Prostate gland (tissue), 2 donors: ENCODE results near the gene NCK1. TPM values are rescaled to one million over a fixed set of nuclear protein-coding genes. Genes with fewer than 3 reads are reported as not detected.

Experiments used
- DNase-seq: peaks from one replicate; pipeline ENCODE4 v3.0.0-alpha.2; 2019; ENCODE audit warnings: low spot score
- H3K27ac ChIP-seq, 2 donors: fragments of 200-600 bp; sonication (generic); 2 replicates each; pipeline ENCODE4 v1.5.1; 2017 to 2019
- H3K27me3 ChIP-seq: fragments of 200-600 bp; sonication (generic); replicated peaks from 2 replicates; pipeline ENCODE4 v1.5.1; 2019; ENCODE audit not compliant: insufficient read depth
- H3K36me3 ChIP-seq, 2 donors: fragments of 200-600 bp; sonication (generic); 1 replicate in 1 of 2; 2 replicates in 1 of 2; pipeline versions ENCODE4 v1.5.1 to v1.8.1; 2017 to 2019
- H3K4me1 ChIP-seq: fragments of 200-600 bp; sonication (generic); replicated peaks from 2 replicates; pipeline ENCODE4 v1.5.1; 2019
- H3K4me3 ChIP-seq, 2 donors: fragments of 200-600 bp; sonication (generic); 2 replicates each; pipeline ENCODE4 v1.5.1; 2017 to 2019
- H3K9me3 ChIP-seq: fragments of 200-600 bp; sonication (generic); 2 replicates; pipeline ENCODE4 v1.5.1; 2017
- POLR2A ChIP-seq: fragments of 450-650 bp; IDR thresholded peaks from one replicate; pipeline ENCODE4 v1.6.1; 2016; ENCODE audit warnings: antibody characterized with exemption, mild to moderate bottlenecking
- POLR2AphosphoS5 ChIP-seq: sonication (generic); formaldehyde crosslinking; IDR thresholded peaks from one replicate; pipeline ENCODE4 v1.6.1; 2017; ENCODE audit warnings: antibody characterized with exemption
- WGBS: methylation state at CpG from one replicate; pipeline ENCODE4 v1.1.5; 2018; 5-methylcytosine and 5-hydroxymethylcytosine counted together
- intact Hi-C: fragments of 100-400 bp; cut with DNase I; formaldehyde crosslinking; loops from one replicate; pipeline ENCODE4 v1.14.2; 2022
- total RNA-seq, 2 donors: library from RNA; depleted of rRNA; stranded (reverse); fragments of >200 nt; gene quantifications; one replicate each; pipeline ENCODE4 v1.1.0, GENCODE V29; 2016
- TF ChIP-seq, protein P1 (sequence below), 4 experiments: fragments of 200-600 bp in 2 of 4; fragments of 450-650 bp in 2 of 4; sonication (generic) in 2 of 4; IDR thresholded peaks; 1 replicate in 3 of 4; 2 replicates in 1 of 4; pipeline ENCODE4 v1.5.1; 2016 to 2019; ENCODE audit warnings: antibody characterized with exemption in 4 of 4, mild to moderate bottlenecking in 2 of 4, moderate library complexity in 2 of 4

The NCK1 gene
- total RNA-seq, 2 donors from 2014 or later: 23.3 to 35.6 TPM

DNA sequence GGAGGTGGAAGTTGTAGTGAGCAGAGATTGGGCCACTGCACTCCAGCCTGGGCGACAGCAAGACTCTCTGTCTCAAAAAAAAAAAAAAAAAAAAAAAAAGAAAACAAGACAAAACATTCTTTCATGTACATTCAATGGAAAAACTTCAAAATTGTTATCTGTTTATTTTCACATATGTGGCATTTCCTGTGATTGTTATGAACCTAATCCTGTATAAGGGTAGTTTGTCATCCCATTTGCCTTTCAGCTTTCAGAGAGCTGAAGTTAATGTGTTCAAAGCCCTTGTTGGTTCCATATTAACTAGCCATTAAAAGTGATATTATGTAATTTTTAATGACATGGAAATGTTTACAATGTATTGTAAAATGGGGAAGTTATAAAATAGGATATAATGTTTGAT, 17.3 kb upstream of the NCK1 start:
- Histone ChIP-seq H3K27me3 (no peaks in the 10 kb centered on the region), H3K36me3 (no peaks in the 10 kb centered on the region), H3K27ac (no peak overlapping the region), H3K4me3 (no peak overlapping the region), H3K4me1 (no peaks in the 10 kb centered on the region), H3K9me3 (no peaks in the 10 kb centered on the region)
- intact Hi-C loops: no loop called here
- no peak for DNase-seq
- TF ChIP-seq POLR2A: no peak
- WGBS: 89% methylated on average over 1 of the region's 1 CpG

DNA sequence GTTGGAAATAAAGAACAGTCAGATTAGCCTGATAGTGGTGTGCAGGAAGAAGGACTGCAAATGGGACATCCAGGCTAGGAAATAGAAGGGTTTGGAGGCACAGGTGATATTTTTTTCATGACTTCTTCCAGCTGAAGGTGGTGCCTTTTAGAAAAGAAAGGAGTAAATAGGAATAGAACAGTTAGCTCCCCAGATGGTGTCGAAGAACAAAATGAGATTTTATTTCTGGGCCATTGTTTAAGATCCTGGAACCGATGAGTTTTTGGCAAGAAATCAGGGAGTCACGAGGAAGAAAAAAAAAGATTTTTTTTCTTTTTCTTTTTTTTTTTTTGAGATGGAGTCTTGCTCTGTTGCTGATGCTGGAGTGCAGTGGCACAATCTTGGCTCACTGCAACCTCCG, 9.8 kb upstream of the NCK1 start:
- H3K36me3 ChIP-seq: no peaks in the 10 kb centered on the region
- H3K4me1 ChIP-seq: no peaks in the 10 kb centered on the region
- 65% methylated on average over 4 of the region's 4 CpGs for WGBS
- H3K4me3 ChIP-seq: no peak overlapping the region
- TF ChIP-seq POLR2AphosphoS5: no peak
- TF ChIP-seq POLR2A: no peak
- TF ChIP-seq, protein P1, sequence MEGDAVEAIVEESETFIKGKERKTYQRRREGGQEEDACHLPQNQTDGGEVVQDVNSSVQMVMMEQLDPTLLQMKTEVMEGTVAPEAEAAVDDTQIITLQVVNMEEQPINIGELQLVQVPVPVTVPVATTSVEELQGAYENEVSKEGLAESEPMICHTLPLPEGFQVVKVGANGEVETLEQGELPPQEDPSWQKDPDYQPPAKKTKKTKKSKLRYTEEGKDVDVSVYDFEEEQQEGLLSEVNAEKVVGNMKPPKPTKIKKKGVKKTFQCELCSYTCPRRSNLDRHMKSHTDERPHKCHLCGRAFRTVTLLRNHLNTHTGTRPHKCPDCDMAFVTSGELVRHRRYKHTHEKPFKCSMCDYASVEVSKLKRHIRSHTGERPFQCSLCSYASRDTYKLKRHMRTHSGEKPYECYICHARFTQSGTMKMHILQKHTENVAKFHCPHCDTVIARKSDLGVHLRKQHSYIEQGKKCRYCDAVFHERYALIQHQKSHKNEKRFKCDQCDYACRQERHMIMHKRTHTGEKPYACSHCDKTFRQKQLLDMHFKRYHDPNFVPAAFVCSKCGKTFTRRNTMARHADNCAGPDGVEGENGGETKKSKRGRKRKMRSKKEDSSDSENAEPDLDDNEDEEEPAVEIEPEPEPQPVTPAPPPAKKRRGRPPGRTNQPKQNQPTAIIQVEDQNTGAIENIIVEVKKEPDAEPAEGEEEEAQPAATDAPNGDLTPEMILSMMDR (IDR thresholded peaks at IDR 0.05): no peak
- H3K27me3 ChIP-seq: no peaks in the 10 kb centered on the region
- no peaks in the 10 kb centered on the region for H3K9me3 ChIP-seq
- DNase-seq: no peak
- intact Hi-C loops: no loop called here
- no peak overlapping the region for H3K27ac ChIP-seq

DNA sequence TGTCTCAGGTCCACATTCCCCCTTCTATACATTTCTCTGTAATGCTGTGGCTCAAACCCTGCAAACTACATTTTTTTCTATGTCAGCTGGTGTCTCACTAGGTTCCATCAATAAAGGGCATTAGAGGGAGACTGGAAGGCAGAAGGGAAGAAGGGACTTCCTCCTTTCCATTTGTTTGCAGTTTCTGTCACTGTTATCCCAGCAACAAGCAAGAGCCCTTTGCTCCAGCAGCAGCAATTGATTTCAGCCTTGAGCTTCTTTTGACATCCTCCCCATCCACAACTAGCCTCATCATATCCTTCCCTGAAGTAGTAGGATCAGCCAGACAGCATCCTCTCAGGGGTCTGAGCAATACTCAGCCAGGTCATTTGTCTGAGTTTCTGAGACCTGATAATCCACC, 5.3 kb upstream of the NCK1 start:
- no peaks in the 10 kb centered on the region for H3K9me3 ChIP-seq
- intact Hi-C loops: no loop called here
- H3K4me3 ChIP-seq: no peak overlapping the region
- H3K36me3 ChIP-seq: no peaks in the 10 kb centered on the region
- no peaks in the 10 kb centered on the region for H3K4me1 ChIP-seq
- H3K27me3 ChIP-seq: no peaks in the 10 kb centered on the region
- DNase-seq: no peak
- H3K27ac ChIP-seq: no peak overlapping the region
- TF ChIP-seq POLR2AphosphoS5: no peak
- TF ChIP-seq, protein P1 (IDR thresholded peaks at IDR 0.05): no peak
- TF ChIP-seq POLR2A: no peak

DNA sequence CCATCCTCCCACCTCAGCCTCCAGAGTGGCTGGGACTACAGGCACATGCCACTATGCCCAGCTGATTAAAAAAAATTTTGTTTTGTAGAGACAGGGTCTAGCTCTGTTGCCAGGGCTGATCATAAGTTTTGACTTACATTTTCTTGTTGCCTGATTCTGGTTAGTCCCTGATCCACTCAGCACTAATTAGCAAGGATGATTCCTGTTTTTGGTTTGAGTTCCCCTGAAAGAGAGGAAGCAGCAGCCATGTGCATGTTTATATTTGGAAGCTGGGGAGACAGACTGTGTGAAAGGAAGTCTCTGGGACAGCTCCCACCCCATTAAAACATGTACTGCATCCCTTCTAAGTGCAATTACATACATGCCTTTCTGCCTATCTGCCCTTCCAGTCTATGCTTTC, 3.6 kb upstream of the NCK1 start:
- Histone ChIP-seq H3K36me3 (no peaks in the 10 kb centered on the region), H3K9me3 (no peaks in the 10 kb centered on the region), H3K4me1 (no peaks in the 10 kb centered on the region), H3K4me3 (no peak overlapping the region), H3K27ac (no peak overlapping the region), H3K27me3 (no peaks in the 10 kb centered on the region)
- DNase-seq: no peak
- intact Hi-C loops: no loop called here
- TF ChIP-seq, protein P1 (IDR thresholded peaks at IDR 0.05): no peak
- TF ChIP-seq POLR2AphosphoS5: no peak
- TF ChIP-seq POLR2A: no peak

DNA sequence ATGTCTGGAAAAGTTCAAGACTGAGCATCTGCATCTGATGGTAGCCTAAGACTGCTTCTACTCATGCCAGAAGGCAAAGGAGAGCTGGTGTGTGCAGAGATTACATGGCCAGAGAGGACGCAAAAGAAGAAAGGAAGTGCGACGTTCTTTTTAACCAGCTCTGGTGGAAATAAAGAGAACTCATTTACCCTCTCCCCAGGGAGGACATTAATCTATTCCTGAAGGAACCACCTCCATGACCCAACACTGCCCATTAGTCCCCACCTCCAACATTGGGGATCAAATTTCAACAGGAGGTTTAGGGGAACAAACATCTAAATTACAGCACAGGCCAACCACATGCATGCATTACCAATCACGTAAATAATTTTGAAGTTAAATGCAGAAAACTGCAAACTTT, 1.5 kb upstream of the NCK1 start:
- H3K27me3 ChIP-seq: no peaks in the 10 kb centered on the region
- H3K36me3 ChIP-seq: no peaks in the 10 kb centered on the region
- no peak overlapping the region for H3K4me3 ChIP-seq
- no peak overlapping the region for H3K27ac ChIP-seq
- no peaks in the 10 kb centered on the region for H3K4me1 ChIP-seq
- no peak for DNase-seq
- no peak for TF ChIP-seq POLR2A
- TF ChIP-seq, protein P1 (IDR thresholded peaks at IDR 0.05): no peak
- no peak for TF ChIP-seq POLR2AphosphoS5
- WGBS: 73% methylated on average over 4 of the region's 4 CpGs
- no peaks in the 10 kb centered on the region for H3K9me3 ChIP-seq
- intact Hi-C loops: no loop called here
